ENCODE results near the gene KCNJ6.
A peak's percentile ranks its signal among the peaks of the same experiment; 100 is the strongest.

Gene KCNJ6

GRCh38 chr21:37711286-37711829 is 204.9 kb downstream of the KCNJ6 start:
- no peak for TF ChIP-seq CTCF (IDR thresholded peaks at IDR 0.05; ENCODE audit: poor library complexity, severe bottlenecking)
- ATAC-seq (ENCODE audit: low read depth) = no peak
- Histone ChIP-seq H3K27me3 (ENCODE audit: insufficient read depth, poor library complexity, severe bottlenecking) (no peaks in the 10 kb centered on the region), H3K4me1 (ENCODE audit: insufficient read depth, poor library complexity, severe bottlenecking) (no peaks in the 10 kb centered on the region), H3K36me3 (ENCODE audit: low read depth) (no peaks in the 10 kb centered on the region), H3K27ac (ENCODE audit: poor library complexity, severe bottlenecking) (no peak overlapping the region), H3K9me3 (ENCODE audit: severe bottlenecking) (no peaks in the 10 kb centered on the region), H3K4me3 (ENCODE audit: severe bottlenecking) (no peak overlapping the region)
- no peak for DNase-seq (ENCODE audit: low spot score)

- no peak overlapping the region for H3K4me3 ChIP-seq (ENCODE audit: severe bottlenecking)
- no peak for TF ChIP-seq CTCF (IDR thresholded peaks at IDR 0.05; ENCODE audit: poor library complexity, severe bottlenecking)
- H3K4me1 ChIP-seq (ENCODE audit: insufficient read depth, poor library complexity, severe bottlenecking) = no peaks in the 10 kb centered on the region
- ATAC-seq (ENCODE audit: low read depth) (no peak), DNase-seq (ENCODE audit: low spot score) (no peak)
- no peak overlapping the region for H3K27ac ChIP-seq (ENCODE audit: poor library complexity, severe bottlenecking)
- no peaks in the 10 kb centered on the region for H3K9me3 ChIP-seq (ENCODE audit: severe bottlenecking)
- no peaks in the 10 kb centered on the region for H3K27me3 ChIP-seq (ENCODE audit: insufficient read depth, poor library complexity, severe bottlenecking)
- H3K36me3 ChIP-seq (ENCODE audit: low read depth) = no peaks in the 10 kb centered on the region
Measured at GRCh38 chr21:37710546-37711285, 205.5 kb downstream of the KCNJ6 start.

- H3K36me3 ChIP-seq (ENCODE audit: low read depth) = no peaks in the 10 kb centered on the region
- H3K4me3 ChIP-seq (ENCODE audit: severe bottlenecking) = no peak overlapping the region
- no peak for TF ChIP-seq CTCF (IDR thresholded peaks at IDR 0.05; ENCODE audit: poor library complexity, severe bottlenecking)
- DNase-seq (ENCODE audit: low spot score) (no peak), ATAC-seq (ENCODE audit: low read depth) (no peak)
- H3K4me1 ChIP-seq (ENCODE audit: insufficient read depth, poor library complexity, severe bottlenecking) = no peaks in the 10 kb centered on the region
- H3K27me3 ChIP-seq (ENCODE audit: insufficient read depth, poor library complexity, severe bottlenecking) = no peaks in the 10 kb centered on the region
- H3K9me3 ChIP-seq (ENCODE audit: severe bottlenecking) = no peaks in the 10 kb centered on the region
- no peak overlapping the region for H3K27ac ChIP-seq (ENCODE audit: poor library complexity, severe bottlenecking)
Measured at GRCh38 chr21:37704751-37705150, 211.5 kb downstream of the KCNJ6 start.

- ATAC-seq (ENCODE audit: low read depth) (no peak), DNase-seq (ENCODE audit: low spot score) (no peak)
- H3K9me3 ChIP-seq (ENCODE audit: severe bottlenecking) = no peaks in the 10 kb centered on the region
- no peaks in the 10 kb centered on the region for H3K36me3 ChIP-seq (ENCODE audit: low read depth)
- H3K27ac ChIP-seq (ENCODE audit: poor library complexity, severe bottlenecking) = no peak overlapping the region
- H3K27me3 ChIP-seq (ENCODE audit: insufficient read depth, poor library complexity, severe bottlenecking) = no peaks in the 10 kb centered on the region
- no peak for TF ChIP-seq CTCF (IDR thresholded peaks at IDR 0.05; ENCODE audit: poor library complexity, severe bottlenecking)
- H3K4me1 ChIP-seq (ENCODE audit: insufficient read depth, poor library complexity, severe bottlenecking) = no peaks in the 10 kb centered on the region
- H3K4me3 ChIP-seq (ENCODE audit: severe bottlenecking) = no peak overlapping the region
Measured at GRCh38 chr21:37702241-37702640, 214.0 kb downstream of the KCNJ6 start.

- no peak for DNase-seq (ENCODE audit: low spot score)
- Histone ChIP-seq H3K4me1 (ENCODE audit: insufficient read depth, poor library complexity, severe bottlenecking) (no peaks in the 10 kb centered on the region), H3K36me3 (ENCODE audit: low read depth) (no peaks in the 10 kb centered on the region), H3K9me3 (ENCODE audit: severe bottlenecking) (no peaks in the 10 kb centered on the region), H3K27ac (ENCODE audit: poor library complexity, severe bottlenecking) (no peak overlapping the region), H3K27me3 (ENCODE audit: insufficient read depth, poor library complexity, severe bottlenecking) (no peaks in the 10 kb centered on the region), H3K4me3 (ENCODE audit: severe bottlenecking) (no peak overlapping the region)
- peak; percentile 81 for TF ChIP-seq CTCF (IDR thresholded peaks at IDR 0.05; ENCODE audit: poor library complexity, severe bottlenecking)
- peak; percentile 95 for ATAC-seq (ENCODE audit: low read depth)
Measured at GRCh38 chr21:37700641-37701202, 215.5 kb downstream of the KCNJ6 start.

All from RWPE2 (cell line).